GM12873 (cell line): ENCODE results near the gene ZNF827.

Experiments
- CTCF ChIP-seq: IDR thresholded peaks from 2 replicates; pipeline ENCODE4 v1.5.1; 2012; ENCODE audit warnings: low read depth, mild to moderate bottlenecking, moderate library complexity, low read length, control low read depth; ENCODE audit not compliant: insufficient read depth; ENCODE audit errors: missing control alignments

Gene ZNF827

GRCh38 chr4:145735347-145735675 lies 203.3 kb downstream of the ZNF827 start:
- no peak for TF ChIP-seq CTCF

GRCh38 chr4:145734576-145735346 lies 203.9 kb downstream of the ZNF827 start:
- no peak for TF ChIP-seq CTCF

- no peak for TF ChIP-seq CTCF
Measured at GRCh38 chr4:145734031-145734430, 204.6 kb downstream of the ZNF827 start.

GRCh38 chr4:145732895-145733880 lies 205.4 kb downstream of the ZNF827 start:
- TF ChIP-seq CTCF, result no peak

DNA sequence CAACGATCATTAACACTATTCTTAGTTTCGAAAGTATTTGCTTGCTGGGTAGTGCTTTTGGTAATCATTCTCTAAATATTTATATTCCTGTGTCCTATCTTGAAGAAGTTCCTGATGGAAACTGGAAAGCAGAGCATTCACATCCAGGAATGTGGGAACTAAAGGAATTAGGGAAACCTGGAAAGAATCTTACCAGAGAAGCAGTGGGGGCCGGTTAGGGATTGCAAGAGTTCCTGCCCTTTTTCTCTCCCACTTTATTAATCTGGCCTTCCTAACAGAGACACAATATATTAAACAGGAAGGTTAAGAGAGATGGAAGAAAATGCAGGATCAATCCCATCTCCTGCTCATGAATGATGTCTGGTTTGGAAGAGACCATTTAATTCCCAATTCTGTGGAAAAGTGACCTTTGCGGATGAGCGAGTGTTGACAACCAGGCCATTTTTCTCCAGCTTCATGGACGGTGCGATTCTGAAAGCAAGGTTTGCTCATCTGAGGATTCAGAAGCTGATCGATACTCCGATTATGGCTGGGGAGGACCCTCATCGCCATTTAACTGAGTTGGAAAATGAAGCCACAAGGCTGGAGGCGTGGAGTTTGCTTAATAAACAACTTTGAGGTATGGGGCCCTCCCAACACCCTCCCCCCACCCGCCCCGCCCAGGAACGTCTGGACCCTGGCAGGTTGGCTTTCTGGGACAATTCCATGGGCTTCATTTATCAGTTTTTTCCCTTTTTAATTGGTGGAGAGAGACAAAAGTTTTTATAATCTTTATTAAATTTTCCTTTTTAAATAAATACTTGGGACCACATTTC lies 206.4 kb downstream of the ZNF827 start:
- TF ChIP-seq CTCF, result no peak

- no peak for TF ChIP-seq CTCF
Measured at GRCh38 chr4:145731028-145731427, 207.6 kb downstream of the ZNF827 start.
